ENCODE measurements around the gene MDM2.

Gene MDM2

DNA sequence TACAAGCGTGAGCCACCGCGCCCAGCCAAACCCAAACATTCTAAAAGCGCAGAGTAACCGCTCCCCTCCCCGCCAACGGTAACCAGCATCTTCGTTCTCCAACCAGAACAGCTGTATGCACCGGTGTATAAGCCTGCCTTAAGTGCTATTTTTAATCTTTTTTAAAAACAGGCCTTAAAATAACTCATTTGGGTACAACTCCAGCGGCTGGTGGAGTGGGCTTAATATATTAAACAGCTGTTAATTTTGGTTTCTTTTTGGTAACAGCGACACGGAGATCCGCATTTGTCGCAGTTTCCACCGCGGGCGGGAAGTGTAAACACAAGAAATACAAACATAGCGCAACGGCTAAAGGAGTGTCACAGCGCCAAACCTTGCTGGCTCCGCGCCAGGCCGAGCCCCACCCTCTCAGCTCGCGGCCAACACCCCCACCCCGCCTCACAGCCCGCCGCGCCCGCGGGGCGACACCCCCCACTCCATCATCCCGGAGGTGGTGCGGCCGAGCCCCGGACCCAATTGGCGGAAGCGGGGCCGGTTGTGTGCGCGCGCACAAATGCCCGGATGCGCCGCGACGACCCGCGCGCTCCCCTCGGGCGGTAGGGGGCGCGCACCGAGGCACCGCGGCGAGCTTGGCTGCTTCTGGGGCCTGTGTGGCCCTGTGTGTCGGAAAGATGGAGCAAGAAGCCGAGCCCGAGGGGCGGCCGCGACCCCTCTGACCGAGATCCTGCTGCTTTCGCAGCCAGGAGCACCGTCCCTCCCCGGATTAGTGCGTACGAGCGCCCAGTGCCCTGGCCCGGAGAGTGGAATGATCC is at the start of gene MDM2:
Gene MDM2, plus strand, starts transcription at position 602 of the 812 bp plus-strand sequence. CDS start 301 bp downstream, outside the sequence.
- peak; percentile 94 for DNase-seq

GRCh38 chr12:68759852-68760251 is 48.1 kb upstream of the MDM2 start:
- no peak for DNase-seq

DNA sequence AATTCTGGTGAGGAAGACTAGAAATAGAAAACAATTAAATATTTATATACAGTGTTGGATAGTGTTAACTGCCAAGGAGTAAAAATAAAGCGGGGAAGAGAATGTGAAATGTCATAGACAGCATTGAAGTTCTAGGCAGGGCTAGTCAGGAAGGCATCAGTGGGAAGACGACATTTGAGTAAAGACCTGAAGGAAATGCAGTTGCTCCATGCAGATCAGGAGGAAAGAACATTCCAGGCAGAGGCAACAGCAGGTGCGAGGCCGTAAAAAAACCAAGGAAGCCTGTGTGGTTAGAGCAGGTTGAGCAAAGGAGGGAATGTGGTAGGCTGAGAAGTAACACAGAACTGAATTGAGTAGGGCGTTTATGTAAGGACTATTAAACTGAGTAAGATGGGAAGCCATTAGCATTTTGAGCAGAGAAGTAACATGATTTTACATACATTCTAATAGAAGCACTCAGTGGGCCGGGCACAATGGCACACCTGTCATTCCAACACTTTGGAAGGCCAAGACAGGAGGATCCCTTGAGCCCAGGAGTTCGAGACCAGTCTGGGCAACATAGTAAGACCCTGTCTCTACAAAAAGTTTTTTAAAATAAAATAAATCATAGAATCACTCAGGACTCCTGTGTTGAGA is 47.1 kb upstream of the MDM2 start:
- no peak for DNase-seq

- DNase-seq = no peak
These were observed 46.5 kb upstream of the MDM2 start for GRCh38 chr12:68761442-68761812.

- no peak for DNase-seq
These were observed 45.9 kb upstream of the MDM2 start for GRCh38 chr12:68761901-68762630.

DNA sequence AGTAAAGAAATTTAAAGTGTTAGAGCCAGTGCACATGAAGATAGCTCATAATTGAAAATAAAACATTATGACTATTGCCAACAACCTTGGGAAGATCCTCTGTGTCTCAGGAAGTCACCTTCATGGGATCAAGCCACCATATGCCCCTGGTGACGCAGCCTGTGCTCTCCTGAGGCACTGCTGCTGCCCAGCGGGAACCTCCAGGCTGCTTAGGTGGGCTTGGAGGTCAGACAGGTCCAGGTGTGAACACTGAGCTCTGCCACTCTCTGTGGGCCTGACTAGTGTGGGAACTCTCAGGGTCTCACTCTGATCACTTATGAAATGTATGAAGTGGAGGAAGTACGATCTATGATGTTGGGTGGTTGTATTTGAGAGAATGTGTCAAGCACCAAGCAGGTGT is 45.3 kb upstream of the MDM2 start:
- no peak for DNase-seq

DNA sequence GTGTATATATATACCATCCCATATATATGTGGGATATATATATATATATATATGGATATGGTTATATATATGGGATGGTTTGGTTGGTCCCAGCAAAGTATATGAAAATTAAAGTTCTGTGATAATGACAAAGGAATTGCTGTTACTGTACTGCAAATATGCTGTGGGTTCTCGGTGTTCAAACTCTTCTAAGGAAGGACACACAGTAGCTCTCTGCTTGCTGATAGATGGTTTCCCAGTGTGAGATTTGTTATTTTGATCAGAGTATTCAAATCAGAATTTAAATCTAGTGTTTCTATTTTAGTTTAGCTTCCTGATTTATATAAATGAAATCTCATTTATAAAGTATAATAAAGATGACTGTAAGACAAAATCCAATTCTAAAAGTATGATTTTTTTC is 42.3 kb upstream of the MDM2 start:
- no peak for DNase-seq

GRCh38 chr12:68766646-68767045 is 41.3 kb upstream of the MDM2 start:
- DNase-seq = no peak

DNA sequence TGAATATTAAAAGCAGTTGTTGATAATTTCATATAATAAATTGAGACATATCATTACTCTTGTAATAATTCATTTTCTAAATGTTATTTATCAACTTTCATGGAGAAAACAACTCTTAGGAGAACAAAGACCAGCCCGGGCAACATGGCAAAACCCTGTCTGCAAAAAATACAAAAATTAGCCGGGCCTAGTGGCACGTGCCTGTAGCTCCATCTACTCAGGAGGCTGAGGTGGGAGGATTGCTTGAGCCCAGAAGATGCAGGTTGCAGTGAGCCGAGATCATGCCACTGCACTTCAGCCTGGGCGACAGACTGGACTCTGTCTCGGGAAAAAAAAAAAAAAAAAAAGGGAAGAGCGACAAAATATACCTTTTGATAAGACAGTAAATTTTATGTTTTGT is 40.8 kb upstream of the MDM2 start:
- DNase-seq = no peak

- no peak for DNase-seq
These were observed 39.5 kb upstream of the MDM2 start for GRCh38 chr12:68768431-68768939.

GRCh38 chr12:68769941-68770340 is 38.0 kb upstream of the MDM2 start:
- DNase-seq = no peak

DNA sequence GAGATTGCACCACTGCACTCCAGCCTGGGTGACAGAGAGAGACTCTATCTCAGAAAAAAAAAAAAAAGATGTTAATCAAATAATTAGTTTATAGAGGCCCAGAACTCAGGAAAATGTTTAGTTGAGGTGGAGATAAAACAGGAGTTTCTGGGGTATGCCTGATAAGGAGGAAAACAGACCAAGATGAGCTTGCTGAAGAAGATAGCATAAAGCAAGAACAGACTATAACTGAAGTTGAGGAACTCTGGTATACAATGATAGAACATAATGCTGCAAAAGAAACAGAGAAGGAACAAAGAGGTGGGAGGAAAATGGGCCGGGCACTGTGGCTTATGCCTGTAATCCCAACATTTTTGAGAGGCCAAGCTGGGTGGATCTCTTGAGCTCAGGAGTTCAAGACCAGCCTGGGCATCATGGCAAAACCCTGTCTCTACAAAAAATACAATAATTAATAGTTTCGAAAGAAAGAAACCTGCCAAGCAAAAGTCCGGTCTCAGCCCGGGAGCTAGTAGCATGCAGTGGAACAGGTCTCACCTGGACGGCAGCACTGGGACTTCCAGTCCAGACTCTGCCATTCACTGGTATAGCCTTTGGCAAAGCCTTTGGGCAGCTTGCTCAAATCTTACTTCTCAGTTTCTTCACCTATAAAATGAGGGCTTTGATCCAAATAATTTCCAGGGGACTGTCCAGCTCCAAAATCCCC is 36.6 kb upstream of the MDM2 start:
- no peak for DNase-seq

- DNase-seq = no peak
These were observed 35.3 kb upstream of the MDM2 start for GRCh38 chr12:68772714-68773113.

- DNase-seq = no peak
These were observed 34.4 kb upstream of the MDM2 start for GRCh38 chr12:68773582-68773981.

DNA sequence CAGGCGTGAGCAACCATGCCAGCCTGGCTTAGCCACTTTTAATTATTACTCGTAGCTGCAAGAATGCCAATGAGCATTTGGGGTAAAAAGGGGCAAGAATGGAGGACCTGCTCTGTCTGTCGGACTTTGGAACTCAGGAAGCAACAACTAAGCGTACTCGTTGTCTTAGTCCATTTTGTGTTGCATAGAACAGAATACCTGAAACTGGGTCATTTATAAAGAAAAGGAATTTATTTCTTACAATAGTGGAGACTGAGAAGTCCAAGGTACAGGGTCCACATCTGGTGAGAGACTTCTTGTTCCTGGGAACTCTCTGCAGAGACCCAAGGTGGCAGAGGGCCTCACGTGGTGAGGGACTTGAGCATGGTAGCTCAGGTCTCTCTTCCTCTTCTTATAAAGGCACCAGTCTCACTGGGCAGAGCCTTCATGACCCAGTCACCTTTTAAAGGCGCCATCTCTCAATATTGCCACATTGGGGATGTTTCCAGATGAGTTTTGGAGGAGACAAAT is 32.8 kb upstream of the MDM2 start:
- DNase-seq = no peak

DNA sequence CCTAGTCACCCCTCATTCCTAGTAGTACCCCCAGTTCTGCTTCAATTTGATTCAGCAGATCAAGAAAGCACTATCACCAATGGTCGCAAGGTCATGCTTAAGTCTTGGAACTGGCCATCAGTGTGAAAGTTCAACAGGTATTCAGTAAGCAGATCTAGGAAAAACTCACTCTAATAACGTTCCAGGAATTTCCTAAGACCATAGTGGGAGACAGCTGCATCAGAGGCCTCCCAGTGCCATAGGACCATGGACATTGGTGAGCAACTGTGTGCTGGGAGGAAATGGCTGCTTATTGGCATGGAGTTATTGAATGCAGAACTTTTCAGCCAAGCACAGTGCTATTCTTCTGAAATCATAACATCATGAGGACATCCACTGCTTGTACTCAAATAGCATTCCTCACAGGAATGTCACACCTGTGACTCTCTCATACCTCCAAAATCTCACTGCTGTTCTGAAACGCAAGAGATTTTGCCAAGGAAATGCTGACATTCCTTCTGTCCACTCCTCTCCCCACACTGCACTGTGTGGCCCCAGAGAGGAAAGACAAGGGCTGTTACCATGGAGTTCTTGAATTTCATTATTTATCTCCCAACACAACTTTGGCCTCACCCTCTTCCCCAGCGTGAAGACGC is 30.9 kb upstream of the MDM2 start:
- DNase-seq = no peak

- DNase-seq = no peak
These were observed 28.7 kb upstream of the MDM2 start for GRCh38 chr12:68779280-68779679.

DNA sequence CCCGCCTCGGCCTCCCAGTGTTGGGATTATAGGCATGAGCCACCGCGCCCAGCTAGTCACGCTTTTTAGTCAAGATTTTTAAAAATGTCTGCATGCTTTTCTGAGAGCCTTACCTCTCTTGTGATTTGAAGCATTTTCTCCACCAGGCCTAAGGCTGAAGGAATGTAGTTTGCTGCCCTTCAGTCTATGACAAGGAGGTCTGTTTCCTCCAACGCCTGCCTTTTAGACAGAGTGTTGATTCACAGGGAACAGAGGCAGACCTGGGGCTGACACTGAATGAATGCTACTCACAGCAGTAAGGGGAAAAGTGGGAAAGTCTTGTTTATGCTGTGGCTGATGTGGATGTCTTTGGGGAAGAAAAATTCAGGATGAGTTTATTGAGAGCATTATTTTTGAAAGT is 27.2 kb upstream of the MDM2 start:
- DNase-seq = no peak

DNA sequence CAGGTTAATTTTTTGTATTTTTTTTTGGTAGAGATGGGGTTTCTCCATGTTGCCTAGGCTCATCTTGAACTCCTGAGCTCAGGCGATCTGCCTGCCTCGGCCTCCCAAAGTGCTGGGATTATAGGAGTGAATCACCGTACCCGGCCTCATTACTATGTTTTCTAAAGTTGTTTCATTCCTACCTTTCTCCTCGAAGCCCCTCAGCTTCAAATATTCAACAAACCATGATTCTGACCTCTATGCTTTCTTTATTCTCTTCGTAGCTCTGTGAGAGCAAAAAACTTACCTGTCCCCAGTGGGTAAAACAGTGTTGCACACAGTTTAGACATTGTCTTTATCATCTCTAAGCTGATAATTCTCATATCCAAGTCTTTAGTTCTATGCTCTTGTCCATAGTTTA is 26.2 kb upstream of the MDM2 start:
- no peak for DNase-seq

DNA sequence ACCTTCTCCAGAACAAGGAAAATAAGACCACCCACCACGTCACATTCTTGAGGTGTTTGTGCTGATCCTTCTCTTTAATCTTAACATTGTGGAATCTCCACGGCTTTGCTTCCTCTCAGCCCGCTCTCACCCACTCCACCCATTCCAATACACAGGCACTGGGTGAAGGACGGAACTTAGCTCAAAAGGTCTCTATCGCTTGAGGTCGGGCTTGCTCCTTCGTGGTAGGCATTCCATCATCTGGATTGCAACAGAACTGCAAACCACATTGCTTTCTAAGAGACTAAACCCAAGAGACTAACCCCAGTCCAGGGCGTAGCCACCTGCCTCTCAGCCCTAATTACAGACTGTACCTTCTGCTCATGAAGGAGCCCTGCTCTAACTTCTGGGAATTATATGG is 24.0 kb upstream of the MDM2 start:
- no peak for DNase-seq

DNA sequence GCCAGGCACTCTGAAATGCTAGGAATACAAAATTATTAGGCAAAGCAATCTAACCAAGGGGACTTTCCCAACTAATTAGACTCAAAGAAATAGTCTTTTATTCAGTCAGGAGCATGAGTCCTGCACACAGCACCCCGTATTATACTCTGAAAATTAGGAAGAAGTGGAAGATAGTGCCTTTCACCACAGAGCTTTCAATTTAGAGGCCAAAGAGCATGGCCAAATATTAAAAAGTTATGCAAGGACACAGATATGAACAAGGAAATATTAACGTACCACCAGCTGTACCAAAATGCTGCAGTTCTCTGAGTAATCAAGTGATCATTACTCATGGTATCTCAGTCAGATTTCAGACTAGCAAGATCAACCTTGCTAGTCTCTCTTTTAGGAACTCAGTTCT is 22.6 kb upstream of the MDM2 start:
- no peak for DNase-seq

- no peak for DNase-seq
These were observed 22.2 kb upstream of the MDM2 start for GRCh38 chr12:68785823-68786222.
